ENCODE data around the gene CDK2AP2.
A peak's percentile ranks its signal among the peaks of the same experiment; 100 is the strongest.

Gene CDK2AP2

GRCh38 chr11:67497656-67498291 is 10.2 kb downstream of the CDK2AP2 start:
- H2BK15ac ChIP-seq (ENCODE audit: low read depth, poor library complexity, severe bottlenecking): no peak overlapping the region
- peaks cover 11 to 94% of the 10 kb centered on the region in 2 experiments for H3K36me3 ChIP-seq (ENCODE audit: control insufficient read depth in 1 of 2, insufficient read depth in 2 of 2, low read depth in 1 of 2, low read length in 2 of 2)
- H3K4me1 ChIP-seq (ENCODE audit: control insufficient read depth, insufficient read depth, low read depth, low read length): peaks cover 21% of the 10 kb centered on the region
- H2BK120ac ChIP-seq (ENCODE audit: low read depth, low read length): no peak overlapping the region
- no peak overlapping the region for H4K8ac ChIP-seq (ENCODE audit: low read length)
- H2AFZ ChIP-seq (ENCODE audit: low read depth, low read length): no peak overlapping the region
- no peaks in the 10 kb centered on the region for H3K27me3 ChIP-seq (ENCODE audit: control insufficient read depth in 1 of 2, insufficient read depth in 1 of 2, low read length in 2 of 2)
- no peak overlapping the region for H3K23ac ChIP-seq (ENCODE audit: low read length in 2 of 2)
- no peak overlapping the region for H3K27ac ChIP-seq (ENCODE audit: low read length, poor library complexity, severe bottlenecking)
- no peak overlapping the region for H2BK5ac ChIP-seq (ENCODE audit: low read depth, low read length, poor library complexity, severe bottlenecking)
- H3K79me1 ChIP-seq (replicated peaks; ENCODE audit: low read length, poor library complexity, severe bottlenecking): peaks cover 57% of the 10 kb centered on the region
- H3K4me2 ChIP-seq (ENCODE audit: low read length, poor library complexity, severe bottlenecking): no peak overlapping the region
- no peak overlapping the region for H3K4ac ChIP-seq (ENCODE audit: low read depth in 1 of 2, low read length in 2 of 2)
- WGBS: 94% methylated on average over 20 of the region's 21 CpGs
- no peak overlapping the region for H3K4me3 ChIP-seq (ENCODE audit: insufficient read depth in 1 of 2, low read depth in 1 of 2, low read length in 2 of 2)
- H3K14ac ChIP-seq (ENCODE audit: low read length in 2 of 2): no peak overlapping the region
- no peak overlapping the region for H2BK12ac ChIP-seq (ENCODE audit: low read length in 2 of 2)
- H3K9me3 ChIP-seq (ENCODE audit: control insufficient read depth, low read length): no peaks in the 10 kb centered on the region
- H4K91ac ChIP-seq (ENCODE audit: low read length): peak overlapping the region; percentile 22
- H3K9ac ChIP-seq (ENCODE audit: low read length): no peak overlapping the region
- H3K18ac ChIP-seq (ENCODE audit: low read depth in 1 of 2, low read length in 2 of 2): no peak overlapping the region
- no peak for DNase-seq
- H2AK5ac ChIP-seq (ENCODE audit: low read length, severe bottlenecking): no peak overlapping the region

- Histone ChIP-seq H3K27me3 (ENCODE audit: control insufficient read depth in 1 of 2, insufficient read depth in 1 of 2, low read length in 2 of 2) (no peaks in the 10 kb centered on the region), H3K27ac (ENCODE audit: low read length, poor library complexity, severe bottlenecking) (no peak overlapping the region), H3K9ac (ENCODE audit: low read length) (no peak overlapping the region), H2BK5ac (ENCODE audit: low read depth, low read length, poor library complexity, severe bottlenecking) (no peak overlapping the region), H3K23ac (ENCODE audit: low read length in 2 of 2) (no peak overlapping the region), H2BK120ac (ENCODE audit: low read depth, low read length) (no peak overlapping the region), H4K8ac (ENCODE audit: low read length) (no peak overlapping the region), H3K9me3 (ENCODE audit: control insufficient read depth, low read length) (no peaks in the 10 kb centered on the region), H3K4ac (ENCODE audit: low read depth in 1 of 2, low read length in 2 of 2) (no peak overlapping the region), H2BK15ac (ENCODE audit: low read depth, poor library complexity, severe bottlenecking) (no peak overlapping the region), H3K4me3 (ENCODE audit: insufficient read depth in 1 of 2, low read depth in 1 of 2, low read length in 2 of 2) (no peak overlapping the region), H2AFZ (ENCODE audit: low read depth, low read length) (no peak overlapping the region), H4K91ac (ENCODE audit: low read length) (no peak overlapping the region), H3K4me2 (ENCODE audit: low read length, poor library complexity, severe bottlenecking) (no peak overlapping the region), H3K4me1 (ENCODE audit: control insufficient read depth, insufficient read depth, low read depth, low read length) (peaks cover 11% of the 10 kb centered on the region), H3K18ac (ENCODE audit: low read depth in 1 of 2, low read length in 2 of 2) (no peak overlapping the region), H3K14ac (ENCODE audit: low read length in 2 of 2) (no peak overlapping the region), H2AK5ac (ENCODE audit: low read length, severe bottlenecking) (no peak overlapping the region), H2BK12ac (ENCODE audit: low read length in 2 of 2) (no peak overlapping the region), H3K79me1 (replicated peaks; ENCODE audit: low read length, poor library complexity, severe bottlenecking) (peaks cover 59% of the 10 kb centered on the region), H3K36me3 (ENCODE audit: control insufficient read depth in 1 of 2, insufficient read depth in 2 of 2, low read depth in 1 of 2, low read length in 2 of 2) (peaks cover 14 to 94% of the 10 kb centered on the region in 2 experiments)
- 97% methylated on average over 12 of the region's 12 CpGs for WGBS
- no peak for DNase-seq
Observed at GRCh38 chr11:67496113-67496512, 11.8 kb downstream of the CDK2AP2 start.

GRCh38 chr11:67495234-67496005 is 12.5 kb downstream of the CDK2AP2 start:
- Histone ChIP-seq H2AK5ac (ENCODE audit: low read length, severe bottlenecking) (no peak overlapping the region), H2BK120ac (ENCODE audit: low read depth, low read length) (no peak overlapping the region), H3K27me3 (ENCODE audit: control insufficient read depth in 1 of 2, insufficient read depth in 1 of 2, low read length in 2 of 2) (no peaks in the 10 kb centered on the region), H3K14ac (ENCODE audit: low read length in 2 of 2) (no peak overlapping the region), H4K8ac (ENCODE audit: low read length) (no peak overlapping the region), H3K79me1 (replicated peaks; ENCODE audit: low read length, poor library complexity, severe bottlenecking) (peaks cover 58% of the 10 kb centered on the region), H4K91ac (ENCODE audit: low read length) (no peak overlapping the region), H2BK5ac (ENCODE audit: low read depth, low read length, poor library complexity, severe bottlenecking) (no peak overlapping the region), H3K9ac (ENCODE audit: low read length) (no peak overlapping the region), H2BK15ac (ENCODE audit: low read depth, poor library complexity, severe bottlenecking) (no peak overlapping the region), H3K9me3 (ENCODE audit: control insufficient read depth, low read length) (no peaks in the 10 kb centered on the region), H3K4me1 (ENCODE audit: control insufficient read depth, insufficient read depth, low read depth, low read length) (peaks cover 17% of the 10 kb centered on the region), H2BK12ac (ENCODE audit: low read length in 2 of 2) (no peak overlapping the region), H3K27ac (ENCODE audit: low read length, poor library complexity, severe bottlenecking) (no peak overlapping the region), H3K36me3 (ENCODE audit: control insufficient read depth in 1 of 2, insufficient read depth in 2 of 2, low read depth in 1 of 2, low read length in 2 of 2) (peaks cover 20 to 97% of the 10 kb centered on the region in 2 experiments), H2AFZ (ENCODE audit: low read depth, low read length) (no peak overlapping the region), H3K23ac (ENCODE audit: low read length in 2 of 2) (no peak overlapping the region), H3K4me3 (ENCODE audit: insufficient read depth in 1 of 2, low read depth in 1 of 2, low read length in 2 of 2) (no peak overlapping the region), H3K4me2 (ENCODE audit: low read length, poor library complexity, severe bottlenecking) (no peak overlapping the region), H3K18ac (ENCODE audit: low read depth in 1 of 2, low read length in 2 of 2) (no peak overlapping the region), H3K4ac (ENCODE audit: low read depth in 1 of 2, low read length in 2 of 2) (no peak overlapping the region)
- 98% methylated on average over 15 of the region's 16 CpGs for WGBS
- no peak for DNase-seq

- DNase-seq: no peak
- H2BK5ac ChIP-seq (ENCODE audit: low read depth, low read length, poor library complexity, severe bottlenecking): no peak overlapping the region
Observed at GRCh38 chr11:67494371-67495233, 13.4 kb downstream of the CDK2AP2 start.

More at GRCh38 chr11:67494371-67495233, 13.4 kb downstream of the CDK2AP2 start:
- Histone ChIP-seq H3K14ac (ENCODE audit: low read length in 2 of 2) (no peak overlapping the region), H3K4me2 (ENCODE audit: low read length, poor library complexity, severe bottlenecking) (no peak overlapping the region), H3K79me1 (replicated peaks; ENCODE audit: low read length, poor library complexity, severe bottlenecking) (peaks cover 51% of the 10 kb centered on the region), H2BK120ac (ENCODE audit: low read depth, low read length) (no peak overlapping the region), H4K8ac (ENCODE audit: low read length) (no peak overlapping the region), H3K9ac (ENCODE audit: low read length) (no peak overlapping the region), H3K27ac (ENCODE audit: low read length, poor library complexity, severe bottlenecking) (no peak overlapping the region), H3K4me3 (ENCODE audit: insufficient read depth in 1 of 2, low read depth in 1 of 2, low read length in 2 of 2) (no peak overlapping the region), H3K9me3 (ENCODE audit: control insufficient read depth, low read length) (no peaks in the 10 kb centered on the region), H2BK12ac (ENCODE audit: low read length in 2 of 2) (no peak overlapping the region), H2AK5ac (ENCODE audit: low read length, severe bottlenecking) (no peak overlapping the region), H3K36me3 (ENCODE audit: control insufficient read depth in 1 of 2, insufficient read depth in 2 of 2, low read depth in 1 of 2, low read length in 2 of 2) (peaks cover 27 to 97% of the 10 kb centered on the region in 2 experiments), H3K4ac (ENCODE audit: low read depth in 1 of 2, low read length in 2 of 2) (no peak overlapping the region), H2AFZ (ENCODE audit: low read depth, low read length) (no peak overlapping the region), H2BK15ac (ENCODE audit: low read depth, poor library complexity, severe bottlenecking) (no peak overlapping the region), H4K91ac (ENCODE audit: low read length) (no peak overlapping the region), H3K23ac (ENCODE audit: low read length in 2 of 2) (no peak overlapping the region), H3K4me1 (ENCODE audit: control insufficient read depth, insufficient read depth, low read depth, low read length) (peaks cover 22% of the 10 kb centered on the region), H3K18ac (ENCODE audit: low read depth in 1 of 2, low read length in 2 of 2) (no peak overlapping the region), H3K27me3 (ENCODE audit: control insufficient read depth in 1 of 2, insufficient read depth in 1 of 2, low read length in 2 of 2) (no peaks in the 10 kb centered on the region)
- WGBS: 93% methylated on average over 55 of the region's 59 CpGs
